ENCODE results near the gene NAB1.

NAB1 gene

DNA sequence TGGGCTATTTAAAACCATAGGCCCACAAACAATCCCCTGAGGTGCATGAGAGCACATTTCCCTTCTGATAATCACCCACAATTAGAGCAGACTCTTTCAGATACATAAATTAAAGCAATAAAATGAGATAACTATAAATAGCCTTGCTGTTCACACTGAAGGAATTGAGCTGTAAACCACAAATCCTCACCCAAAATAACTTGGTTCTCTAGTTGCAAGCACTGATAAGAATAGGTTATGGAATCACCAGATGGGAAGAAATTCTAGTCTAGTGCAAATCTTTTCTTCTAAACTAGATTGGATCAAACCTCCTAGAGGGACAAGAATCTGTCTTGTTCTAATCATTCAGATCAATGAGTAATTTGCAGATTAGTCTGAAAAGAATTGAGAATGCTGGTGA lies 64.6 kb downstream of the NAB1 start:
- DNase-seq, result no peak

DNA sequence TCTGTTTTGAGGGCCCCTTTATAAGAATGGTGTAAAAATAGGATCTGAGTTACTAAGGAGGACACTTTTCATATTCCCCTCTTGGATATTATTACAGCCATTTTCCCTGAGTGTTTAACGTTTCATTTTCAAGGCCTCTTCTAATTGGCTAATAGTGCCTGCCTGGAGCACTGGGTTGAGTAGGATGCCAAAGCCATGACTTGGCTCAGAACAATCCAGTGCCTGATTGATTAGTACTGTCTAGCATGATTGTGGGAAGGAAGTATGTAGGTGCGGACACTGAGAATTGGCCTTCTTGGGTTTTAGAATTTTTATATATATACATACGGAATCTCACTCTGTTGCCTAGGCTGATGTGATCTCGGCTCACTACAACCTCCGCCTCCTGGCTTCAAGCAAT lies 66.1 kb downstream of the NAB1 start:
- Histone ChIP-seq H3K4me1 (peaks cover 19% of the 10 kb centered on the region), H3K4me3 (ENCODE audit: low read depth, low read length) (no peak overlapping the region), H3K27me3 (no peaks in the 10 kb centered on the region), H3K9me3 (no peaks in the 10 kb centered on the region), H3K36me3 (no peaks in the 10 kb centered on the region)
- TF ChIP-seq, protein P1, sequence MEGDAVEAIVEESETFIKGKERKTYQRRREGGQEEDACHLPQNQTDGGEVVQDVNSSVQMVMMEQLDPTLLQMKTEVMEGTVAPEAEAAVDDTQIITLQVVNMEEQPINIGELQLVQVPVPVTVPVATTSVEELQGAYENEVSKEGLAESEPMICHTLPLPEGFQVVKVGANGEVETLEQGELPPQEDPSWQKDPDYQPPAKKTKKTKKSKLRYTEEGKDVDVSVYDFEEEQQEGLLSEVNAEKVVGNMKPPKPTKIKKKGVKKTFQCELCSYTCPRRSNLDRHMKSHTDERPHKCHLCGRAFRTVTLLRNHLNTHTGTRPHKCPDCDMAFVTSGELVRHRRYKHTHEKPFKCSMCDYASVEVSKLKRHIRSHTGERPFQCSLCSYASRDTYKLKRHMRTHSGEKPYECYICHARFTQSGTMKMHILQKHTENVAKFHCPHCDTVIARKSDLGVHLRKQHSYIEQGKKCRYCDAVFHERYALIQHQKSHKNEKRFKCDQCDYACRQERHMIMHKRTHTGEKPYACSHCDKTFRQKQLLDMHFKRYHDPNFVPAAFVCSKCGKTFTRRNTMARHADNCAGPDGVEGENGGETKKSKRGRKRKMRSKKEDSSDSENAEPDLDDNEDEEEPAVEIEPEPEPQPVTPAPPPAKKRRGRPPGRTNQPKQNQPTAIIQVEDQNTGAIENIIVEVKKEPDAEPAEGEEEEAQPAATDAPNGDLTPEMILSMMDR (IDR thresholded peaks at IDR 0.05; ENCODE audit: low read depth, low read length), result no peak
- DNase-seq, result no peak

More for the DNA sequence above, 64.6 kb downstream of the NAB1 start:
- H3K36me3 ChIP-seq, result no peaks in the 10 kb centered on the region
- no peaks in the 10 kb centered on the region for H3K27me3 ChIP-seq
- no peak overlapping the region for H3K4me3 ChIP-seq (ENCODE audit: low read depth, low read length)
- TF ChIP-seq, protein P1 (IDR thresholded peaks at IDR 0.05; ENCODE audit: low read depth, low read length), result no peak
- peaks cover 18% of the 10 kb centered on the region for H3K4me1 ChIP-seq
- no peaks in the 10 kb centered on the region for H3K9me3 ChIP-seq

DNA sequence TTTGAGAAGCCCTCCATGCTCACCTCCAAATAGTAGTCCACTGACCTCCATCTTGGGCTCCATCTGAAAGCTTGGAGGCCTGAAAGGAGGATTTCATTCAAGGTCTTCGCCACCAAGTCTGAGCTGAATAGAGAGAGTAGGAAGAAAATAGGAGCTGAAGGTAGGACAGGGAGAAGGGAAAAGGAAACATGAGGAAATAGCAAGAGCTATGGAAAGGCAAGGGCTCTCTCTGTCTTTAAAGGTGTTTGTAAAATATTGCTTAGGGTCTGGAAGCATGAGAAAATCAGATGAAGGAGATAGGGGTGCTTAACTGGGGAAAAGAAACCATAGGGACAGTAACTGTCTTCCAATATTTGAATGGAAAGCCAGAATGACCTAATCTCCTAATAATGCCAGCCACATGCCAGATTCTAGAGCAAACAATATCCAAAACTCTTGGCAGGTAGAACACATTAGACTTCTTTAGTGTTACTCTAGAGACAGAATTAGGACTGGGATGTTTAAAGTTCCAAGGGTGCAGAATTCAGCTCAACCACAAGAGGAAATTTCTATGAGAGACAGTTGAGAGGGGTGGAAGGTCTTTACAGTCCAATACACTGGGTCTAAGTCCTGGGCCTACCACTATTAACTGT lies 67.4 kb downstream of the NAB1 start:
- Histone ChIP-seq H3K4me3 (ENCODE audit: low read depth, low read length) (no peak overlapping the region), H3K9me3 (no peaks in the 10 kb centered on the region), H3K27me3 (no peaks in the 10 kb centered on the region), H3K36me3 (no peaks in the 10 kb centered on the region), H3K4me1 (peaks cover 19% of the 10 kb centered on the region)
- TF ChIP-seq, protein P1 (IDR thresholded peaks at IDR 0.05; ENCODE audit: low read depth, low read length), result no peak
- DNase-seq, result no peak

GRCh38 chr2:190717306-190717705 lies 68.4 kb downstream of the NAB1 start:
- peak; percentile 10 for DNase-seq
- no peaks in the 10 kb centered on the region for H3K36me3 ChIP-seq
- no peak overlapping the region for H3K4me3 ChIP-seq (ENCODE audit: low read depth, low read length)
- H3K27me3 ChIP-seq, result no peaks in the 10 kb centered on the region
- H3K4me1 ChIP-seq, result peaks cover 19% of the 10 kb centered on the region
- TF ChIP-seq, protein P1 (IDR thresholded peaks at IDR 0.05; ENCODE audit: low read depth, low read length), result no peak
- no peaks in the 10 kb centered on the region for H3K9me3 ChIP-seq

DNA sequence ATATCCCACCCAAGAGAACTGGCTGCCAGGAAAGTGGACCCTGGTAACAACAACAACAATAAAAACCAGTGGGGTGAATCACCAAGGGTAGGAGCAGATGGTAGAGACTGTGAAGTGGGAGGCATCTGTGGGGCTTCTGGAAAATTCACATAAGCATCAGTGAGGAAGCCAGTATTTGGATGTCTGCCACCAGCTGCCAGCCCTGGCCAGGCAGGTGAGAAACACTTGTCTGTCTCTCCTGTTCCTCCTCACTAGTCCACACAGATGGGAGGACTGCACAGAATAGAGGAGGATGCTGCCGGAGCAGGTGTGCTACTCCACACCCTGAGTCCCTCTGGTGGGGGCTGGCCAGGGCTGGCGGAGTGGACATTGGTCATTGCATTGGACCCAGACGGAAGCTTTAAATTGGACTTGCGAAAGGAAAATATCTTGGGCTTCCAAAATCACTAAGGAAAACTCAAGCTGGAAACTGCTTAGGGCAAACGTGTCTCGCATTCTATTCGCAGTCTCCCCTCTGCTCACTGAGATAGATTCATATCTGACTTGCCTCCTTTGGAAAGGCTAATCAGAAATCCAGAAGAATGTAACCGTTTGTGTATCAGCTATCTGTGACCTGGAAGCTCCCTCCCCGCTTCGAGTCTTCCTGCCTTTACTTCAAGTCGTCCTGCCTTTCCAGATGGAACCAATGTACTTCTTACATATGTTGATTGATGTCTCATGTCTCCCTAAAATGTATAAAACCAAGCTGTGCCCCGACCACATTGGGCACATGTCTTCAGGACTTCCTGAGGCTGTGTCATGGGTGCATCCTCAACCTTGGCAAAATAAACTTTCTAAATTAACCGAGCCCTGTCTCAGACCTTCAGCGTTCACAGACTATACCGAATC lies 69.1 kb downstream of the NAB1 start:
- Histone ChIP-seq H3K27me3 (no peaks in the 10 kb centered on the region), H3K9me3 (no peaks in the 10 kb centered on the region), H3K4me3 (ENCODE audit: low read depth, low read length) (peak overlapping the region; percentile 46), H3K4me1 (peaks cover 19% of the 10 kb centered on the region), H3K36me3 (no peaks in the 10 kb centered on the region)
- TF ChIP-seq, protein P1 (IDR thresholded peaks at IDR 0.05; ENCODE audit: low read depth, low read length), result no peak
- DNase-seq, result peak; percentile 75

All from BE2C (cell line).